B cell (primary cell): Measurements from ENCODE around the gene IFRD2.

Experiments
- EZH2 ChIP-seq: IDR thresholded peaks from 2 replicates; pipeline ENCODE4 v1.6.1; 2012; ENCODE audit warnings: borderline replicate concordance, low read depth, mild to moderate bottlenecking, moderate library complexity, low read length; ENCODE audit not compliant: insufficient read depth, poor library complexity, severe bottlenecking
- TF ChIP-seq, protein P1 (sequence below): fragments of 200-600 bp; IDR thresholded peaks from one replicate; pipeline ENCODE4 v1.8.0; 2022; ENCODE audit warnings: antibody characterized with exemption, mild to moderate bottlenecking

DNA sequence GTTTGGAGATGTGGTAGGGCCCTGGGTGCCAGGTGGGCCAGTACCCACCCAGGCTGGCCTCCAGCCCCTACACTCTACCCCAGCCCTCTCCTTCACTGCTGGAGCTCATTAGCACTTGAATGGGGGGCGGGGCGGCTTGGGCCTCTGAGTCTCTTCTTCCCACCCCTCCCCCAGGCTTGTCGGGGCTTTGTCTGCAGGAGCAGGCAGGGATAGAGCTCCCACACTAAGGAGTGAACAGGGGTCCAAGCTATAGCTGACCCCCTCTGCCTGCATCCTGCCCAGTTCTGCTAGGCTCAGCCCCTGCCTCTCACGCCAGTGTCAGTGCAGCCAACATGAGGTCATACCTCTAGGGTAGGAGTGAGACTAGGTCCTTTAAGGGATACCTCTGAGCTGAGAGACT is 51.1 kb downstream of the IFRD2 start:
- TF ChIP-seq, protein P1, sequence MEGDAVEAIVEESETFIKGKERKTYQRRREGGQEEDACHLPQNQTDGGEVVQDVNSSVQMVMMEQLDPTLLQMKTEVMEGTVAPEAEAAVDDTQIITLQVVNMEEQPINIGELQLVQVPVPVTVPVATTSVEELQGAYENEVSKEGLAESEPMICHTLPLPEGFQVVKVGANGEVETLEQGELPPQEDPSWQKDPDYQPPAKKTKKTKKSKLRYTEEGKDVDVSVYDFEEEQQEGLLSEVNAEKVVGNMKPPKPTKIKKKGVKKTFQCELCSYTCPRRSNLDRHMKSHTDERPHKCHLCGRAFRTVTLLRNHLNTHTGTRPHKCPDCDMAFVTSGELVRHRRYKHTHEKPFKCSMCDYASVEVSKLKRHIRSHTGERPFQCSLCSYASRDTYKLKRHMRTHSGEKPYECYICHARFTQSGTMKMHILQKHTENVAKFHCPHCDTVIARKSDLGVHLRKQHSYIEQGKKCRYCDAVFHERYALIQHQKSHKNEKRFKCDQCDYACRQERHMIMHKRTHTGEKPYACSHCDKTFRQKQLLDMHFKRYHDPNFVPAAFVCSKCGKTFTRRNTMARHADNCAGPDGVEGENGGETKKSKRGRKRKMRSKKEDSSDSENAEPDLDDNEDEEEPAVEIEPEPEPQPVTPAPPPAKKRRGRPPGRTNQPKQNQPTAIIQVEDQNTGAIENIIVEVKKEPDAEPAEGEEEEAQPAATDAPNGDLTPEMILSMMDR, result no peak
- TF ChIP-seq EZH2, result no peak
